HK-2 (cell line): ENCODE results near the gene EXOC3L2.

Experiments used
- DNase-seq: peaks from one replicate; pipeline ENCODE4 v3.0.0-alpha.2; 2018; ENCODE audit not compliant: unreplicated experiment

Gene EXOC3L2

DNA sequence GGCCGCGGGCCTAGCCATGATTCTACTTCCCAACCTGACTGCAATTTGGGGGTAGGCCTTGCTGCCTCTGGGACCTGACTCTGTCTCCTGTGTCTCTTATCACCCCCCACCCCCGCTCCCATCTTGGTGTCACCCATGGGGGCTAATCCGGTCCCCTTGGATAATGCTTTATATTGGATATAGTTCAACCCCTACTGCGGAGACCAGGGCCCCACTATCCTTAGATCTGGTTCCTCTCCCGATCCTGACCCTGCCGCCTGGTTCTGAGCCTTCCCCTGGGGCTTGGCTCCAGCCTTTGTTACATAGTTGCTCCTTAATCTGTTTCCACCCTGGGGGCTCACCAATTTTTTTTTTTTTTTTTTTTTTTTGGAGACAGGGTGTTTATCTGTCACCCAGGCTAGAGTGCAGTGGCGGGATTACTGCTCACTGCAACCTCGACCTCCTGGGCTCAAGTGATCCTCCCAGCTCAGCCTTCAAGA, 65.3 kb downstream of the EXOC3L2 start:
- DNase-seq: no peak

DNA sequence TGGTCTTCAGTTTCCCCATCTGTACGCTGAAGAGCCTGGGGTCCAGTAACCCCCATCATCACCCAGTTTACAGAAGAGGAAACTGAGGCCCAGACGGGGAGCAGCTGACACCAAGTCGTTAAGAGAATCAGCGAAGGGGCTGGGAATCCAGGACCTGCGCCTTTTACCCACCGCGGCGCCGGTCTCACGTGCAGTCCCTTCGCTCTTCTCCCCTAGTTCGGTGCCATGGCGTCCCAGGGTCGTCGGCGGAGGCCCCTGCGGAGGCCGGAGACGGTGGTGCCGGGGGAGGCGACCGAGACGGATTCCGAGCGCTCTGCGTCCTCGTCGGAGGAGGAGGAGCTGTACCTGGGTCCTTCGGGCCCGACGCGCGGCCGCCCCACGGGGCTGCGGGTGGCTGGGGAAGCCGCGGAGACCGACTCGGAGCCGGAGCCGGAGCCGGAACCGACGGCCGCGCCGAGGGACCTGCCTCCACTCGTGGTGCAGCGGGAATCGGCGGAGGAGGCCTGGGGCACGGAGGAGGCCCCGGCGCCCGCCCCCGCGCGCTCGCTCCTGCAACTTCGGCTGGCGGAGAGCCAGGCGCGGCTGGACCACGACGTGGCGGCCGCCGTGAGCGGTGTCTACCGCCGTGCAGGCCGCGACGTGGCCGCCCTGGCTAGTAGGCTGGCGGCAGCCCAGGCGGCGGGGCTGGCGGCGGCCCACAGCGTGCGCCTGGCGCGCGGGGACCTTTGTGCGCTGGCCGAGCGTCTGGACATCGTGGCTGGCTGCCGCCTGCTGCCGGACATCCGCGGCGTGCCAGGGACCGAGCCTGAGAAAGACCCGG, 65.9 kb downstream of the EXOC3L2 start:
- DNase-seq: peak; percentile 58

GRCh38 chr19:45178262-45179071, 66.7 kb downstream of the EXOC3L2 start, which contains the start of gene BLOC1S3:
TSS of gene BLOC1S3 (plus strand) at chr19:45178784. CDS start at chr19:45179297, 513 bp downstream.
- peak; percentile 100 for DNase-seq

DNA sequence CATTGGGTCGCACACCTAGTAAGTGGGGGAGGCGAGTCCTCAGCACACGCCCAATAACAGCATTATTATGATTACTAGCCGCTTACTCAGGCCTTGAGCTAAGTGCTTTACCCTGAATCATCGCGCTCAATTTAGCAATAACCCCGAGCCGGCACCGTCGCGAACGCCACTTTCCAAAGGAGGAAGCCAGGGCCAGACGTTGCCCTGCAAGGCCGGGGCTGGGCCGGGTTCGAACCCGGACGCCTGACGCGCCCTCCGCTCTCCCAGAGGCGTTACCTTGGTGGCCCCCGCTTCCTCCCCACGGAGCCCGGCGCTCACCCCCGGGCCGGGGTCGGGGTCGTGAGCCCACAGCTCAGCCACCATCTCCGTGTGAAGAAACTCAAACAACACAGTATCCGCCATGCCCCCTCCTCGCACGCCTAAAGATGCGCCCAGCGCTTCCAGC, 67.4 kb downstream of the EXOC3L2 start, which contains the start of gene TRAPPC6A:
Gene TRAPPC6A, minus strand, starts transcription at position 421 of the 445 bp plus-strand sequence. Its CDS starts 19 bp downstream, at position 402.
- peak; percentile 83 for DNase-seq

DNA sequence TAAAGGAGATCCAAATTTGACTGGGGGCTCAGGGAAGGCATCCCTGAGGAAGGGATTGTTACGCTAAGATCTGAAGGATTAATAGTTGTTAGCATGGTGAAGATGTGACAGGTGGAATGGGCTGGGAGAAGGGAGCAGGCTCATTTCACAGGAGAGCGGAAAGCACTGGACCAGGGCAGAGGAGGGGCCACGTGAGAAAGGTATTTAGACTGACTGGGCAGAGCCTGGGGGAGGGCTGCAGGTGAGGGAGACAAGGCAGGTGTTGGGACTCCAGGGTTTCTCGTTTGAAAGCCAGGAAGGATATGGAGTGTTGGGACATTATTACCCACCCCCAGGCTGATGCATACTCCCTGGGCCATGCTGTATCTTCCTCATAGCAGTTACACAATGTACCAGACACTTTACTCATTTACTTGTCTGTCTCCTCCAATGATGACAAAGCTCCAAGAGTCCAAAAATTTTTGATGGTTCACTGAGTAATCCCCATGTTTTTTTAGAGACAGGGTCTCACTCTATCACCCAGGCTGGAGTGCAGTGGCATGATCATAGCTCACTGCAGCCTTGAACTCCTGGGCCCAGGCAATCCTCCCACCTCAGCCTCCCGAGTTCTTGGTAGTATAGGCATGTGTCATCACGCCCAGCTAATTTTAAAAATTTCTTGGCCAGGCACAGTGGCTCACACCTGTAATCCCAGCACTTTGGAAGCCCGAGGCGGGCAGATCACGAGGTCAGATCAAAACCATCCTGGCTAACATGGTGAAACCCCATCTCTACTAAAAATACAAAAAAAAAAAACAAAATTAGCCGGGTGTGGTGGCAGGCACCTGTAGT, 69.5 kb downstream of the EXOC3L2 start:
- DNase-seq: no peak

GRCh38 chr19:45173816-45174215, 71.4 kb downstream of the EXOC3L2 start:
- peak; percentile 83 for DNase-seq

DNA sequence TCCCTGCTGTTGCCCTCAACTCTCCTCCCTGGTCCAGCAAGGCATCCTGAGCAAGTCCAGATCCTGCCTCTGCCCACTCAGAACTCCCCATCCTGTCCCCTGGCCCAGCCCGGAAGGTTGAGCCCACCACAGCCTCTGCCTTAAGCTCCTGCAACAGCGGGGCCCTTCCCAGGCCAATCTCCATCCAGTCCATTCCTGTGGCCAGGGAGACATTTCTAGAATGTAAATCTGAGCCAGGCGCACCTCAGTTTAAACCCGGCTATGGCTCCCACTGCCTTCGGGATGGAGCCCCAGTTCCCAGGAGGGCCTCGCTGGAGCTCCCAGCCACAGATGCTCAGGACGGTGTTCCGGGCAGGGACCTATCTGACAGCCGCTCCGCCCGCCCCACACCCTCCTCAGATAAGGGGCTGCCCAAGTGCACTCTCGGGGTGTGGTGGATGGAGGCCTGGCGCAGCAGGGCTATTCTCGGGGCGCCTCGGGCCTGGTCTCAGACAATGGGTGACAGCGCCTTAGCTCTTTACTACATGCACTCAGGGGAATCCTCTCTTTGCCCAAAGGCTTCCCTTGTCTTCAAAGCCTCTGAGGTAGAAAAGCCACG, 72.5 kb downstream of the EXOC3L2 start:
- DNase-seq: no peak

DNA sequence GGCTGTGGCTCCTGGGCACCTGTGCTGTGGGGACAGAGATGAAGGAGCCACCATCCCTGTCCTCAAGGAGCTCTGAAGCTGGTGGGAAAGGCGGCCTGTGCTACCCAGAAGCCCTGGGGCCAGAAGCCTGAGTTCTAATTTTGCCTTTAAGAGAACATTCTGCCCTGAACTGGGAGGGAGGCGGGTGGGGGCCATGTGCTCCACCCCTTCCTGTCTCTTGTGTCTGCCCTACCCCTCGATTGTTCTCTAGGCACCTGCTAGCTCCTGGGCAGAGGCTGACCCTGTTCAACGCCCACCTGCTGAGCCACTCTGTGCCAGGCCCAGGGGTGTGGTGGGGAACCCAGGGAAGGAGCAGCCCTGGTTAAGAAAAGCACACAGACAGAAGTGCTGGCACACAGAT, 73.0 kb downstream of the EXOC3L2 start:
- no peak for DNase-seq

DNA sequence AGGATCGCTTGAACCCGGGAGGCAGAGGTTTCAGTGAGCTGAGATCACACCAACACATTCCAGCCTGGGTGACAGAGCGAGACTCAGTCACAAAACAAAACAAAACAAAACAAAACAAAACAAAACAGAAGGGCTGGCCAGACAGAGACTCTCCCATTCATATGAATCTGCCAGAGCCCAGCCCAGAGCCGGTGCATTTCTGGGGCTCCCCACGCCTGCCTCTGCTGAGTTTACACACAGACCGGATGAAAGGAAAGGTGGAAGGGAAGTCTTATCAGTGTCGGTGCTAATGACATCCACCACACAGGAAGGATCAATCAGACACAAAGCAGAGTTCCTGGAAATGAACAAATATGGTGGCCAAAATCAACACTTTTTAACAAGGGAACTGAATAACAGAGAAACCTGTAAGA, 74.0 kb downstream of the EXOC3L2 start:
- no peak for DNase-seq

DNA sequence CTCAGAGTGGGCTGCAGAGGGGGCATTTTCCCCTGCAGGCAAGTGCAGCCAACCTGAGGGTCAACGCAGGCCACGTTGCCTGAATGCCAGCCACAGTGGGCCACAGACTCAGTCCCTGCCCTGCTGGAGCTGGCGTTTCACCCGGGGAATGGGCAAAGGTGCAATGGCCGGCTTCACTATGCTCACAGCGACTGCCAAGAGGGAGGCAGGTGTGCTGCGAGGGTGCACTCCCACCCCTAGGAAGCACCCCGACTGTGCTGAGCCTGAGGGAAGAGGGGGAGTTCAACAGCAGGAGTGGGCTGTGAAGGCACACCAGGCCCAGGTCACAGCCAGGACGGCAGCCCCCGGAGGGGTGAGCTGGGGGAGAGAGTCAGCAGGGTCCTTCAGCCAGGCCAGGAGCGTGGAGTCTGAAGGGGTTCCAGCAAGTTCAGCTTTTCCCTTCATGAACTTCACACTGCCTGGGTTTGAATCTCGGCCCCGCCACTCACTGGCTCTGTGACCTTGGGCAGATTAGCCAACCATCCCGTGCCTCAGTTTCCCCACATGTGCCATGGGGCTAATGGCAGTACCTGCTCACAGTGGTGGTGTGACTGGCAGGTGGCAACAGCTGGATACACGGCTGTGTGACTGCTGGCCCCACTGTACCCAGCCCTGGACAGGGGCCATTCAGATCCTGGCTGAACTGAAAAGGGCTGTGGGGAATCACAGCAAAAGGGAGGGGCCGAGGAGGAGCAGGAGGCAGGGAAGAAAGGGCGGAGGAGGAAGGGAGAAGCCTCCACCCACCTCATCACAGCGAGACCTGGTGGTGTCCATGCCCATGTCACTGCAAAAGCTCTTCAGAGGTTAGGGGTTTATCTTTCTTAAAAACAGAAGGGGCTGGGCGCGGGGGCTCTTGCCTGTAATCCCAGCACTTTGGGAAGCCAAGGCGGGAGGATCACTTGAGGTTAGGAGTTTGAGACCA, 74.8 kb downstream of the EXOC3L2 start:
- no peak for DNase-seq

GRCh38 chr19:45169602-45170001, 75.6 kb downstream of the EXOC3L2 start:
- DNase-seq: no peak

DNA sequence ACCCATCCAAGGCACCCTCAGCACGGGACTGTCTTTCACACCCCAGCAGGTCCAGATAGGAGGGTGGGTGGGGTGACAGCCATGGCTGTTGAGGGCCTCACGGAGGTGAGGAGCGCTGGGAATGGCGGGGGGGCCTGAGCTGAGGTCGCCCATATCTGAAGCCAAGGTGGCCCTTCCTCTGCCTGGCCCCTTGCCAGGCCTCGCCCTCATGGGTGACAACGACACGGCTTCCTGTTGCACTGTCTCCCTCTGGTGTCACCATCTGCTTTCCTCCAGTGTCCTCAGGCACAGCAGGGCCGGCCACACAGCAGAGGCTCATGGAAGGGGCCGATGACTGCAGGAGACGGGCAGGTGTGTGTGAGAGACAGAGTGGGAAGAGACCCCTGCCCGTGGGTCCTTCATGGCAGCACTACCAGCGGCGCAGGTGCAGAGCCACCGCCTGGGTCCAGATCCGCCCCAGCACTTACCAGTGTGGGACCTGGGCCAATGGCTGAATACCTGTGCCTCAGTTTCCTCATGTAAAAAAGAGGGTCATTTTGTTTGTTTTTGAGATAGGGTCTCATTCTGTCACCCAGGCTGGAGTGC, 76.3 kb downstream of the EXOC3L2 start:
- DNase-seq: no peak

DNA sequence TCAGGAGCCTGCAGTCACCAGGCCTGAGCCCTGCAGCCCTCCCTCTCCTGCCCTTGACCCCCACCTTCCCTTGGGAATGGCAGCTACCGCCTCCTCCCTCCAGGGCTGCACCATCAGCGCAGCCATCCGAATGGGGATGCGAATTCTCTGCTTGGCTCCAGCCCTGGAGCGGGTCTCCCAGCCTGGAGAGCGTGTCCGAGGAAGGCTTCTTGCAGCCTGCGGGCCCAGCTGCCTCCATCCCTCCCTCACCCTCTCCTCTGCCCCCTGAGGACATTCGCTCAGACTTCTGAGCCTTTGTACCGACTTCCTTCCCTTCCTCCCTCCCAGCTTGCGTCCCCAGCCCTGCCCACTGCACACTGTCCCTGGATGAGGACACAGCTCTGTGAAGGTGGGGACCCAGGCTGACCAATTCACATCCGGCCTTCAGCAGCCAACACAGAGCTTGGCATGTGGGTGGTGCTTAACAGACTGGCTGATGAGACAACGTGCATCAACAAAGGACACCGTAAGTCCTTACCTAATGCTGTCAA, 78.4 kb downstream of the EXOC3L2 start:
- DNase-seq: no peak

DNA sequence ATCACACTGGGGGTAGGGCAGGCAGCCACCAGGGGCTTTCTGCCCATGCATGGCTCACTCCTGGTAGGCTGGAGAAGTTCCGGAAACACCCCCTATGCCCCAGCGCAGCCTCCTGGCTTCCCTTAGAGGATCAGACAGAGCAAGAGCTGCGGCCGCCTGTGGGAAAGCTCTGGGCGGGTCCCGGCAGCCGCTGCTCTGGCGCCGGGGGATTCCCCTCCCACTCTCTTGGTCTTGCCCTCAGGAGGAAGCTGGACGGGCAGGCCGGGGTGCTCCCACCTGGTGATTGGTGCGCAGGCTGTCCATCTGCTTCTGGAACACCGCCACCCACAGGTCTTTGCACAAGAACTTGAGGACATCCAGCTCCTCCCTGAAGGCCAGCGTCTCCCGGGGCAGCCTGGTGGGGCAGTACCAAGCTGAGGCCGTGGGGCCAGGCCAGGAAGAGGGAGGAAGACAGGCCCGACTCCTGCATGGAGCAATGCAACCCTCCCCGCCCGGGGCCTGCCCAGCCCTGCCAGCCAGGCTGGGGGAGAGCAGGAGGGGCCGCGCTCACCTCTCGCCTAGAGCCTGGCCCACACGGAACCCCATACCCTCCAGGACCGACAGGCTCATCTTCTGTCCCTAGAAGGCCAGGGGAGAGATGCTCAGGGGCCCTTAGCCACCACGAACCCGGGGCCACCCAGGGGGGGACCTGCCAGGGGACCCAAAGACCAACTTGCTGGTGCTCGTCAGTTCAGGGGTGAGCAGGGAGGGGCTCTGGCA, 80.5 kb downstream of the EXOC3L2 start:
- DNase-seq: peak; percentile 95

DNA sequence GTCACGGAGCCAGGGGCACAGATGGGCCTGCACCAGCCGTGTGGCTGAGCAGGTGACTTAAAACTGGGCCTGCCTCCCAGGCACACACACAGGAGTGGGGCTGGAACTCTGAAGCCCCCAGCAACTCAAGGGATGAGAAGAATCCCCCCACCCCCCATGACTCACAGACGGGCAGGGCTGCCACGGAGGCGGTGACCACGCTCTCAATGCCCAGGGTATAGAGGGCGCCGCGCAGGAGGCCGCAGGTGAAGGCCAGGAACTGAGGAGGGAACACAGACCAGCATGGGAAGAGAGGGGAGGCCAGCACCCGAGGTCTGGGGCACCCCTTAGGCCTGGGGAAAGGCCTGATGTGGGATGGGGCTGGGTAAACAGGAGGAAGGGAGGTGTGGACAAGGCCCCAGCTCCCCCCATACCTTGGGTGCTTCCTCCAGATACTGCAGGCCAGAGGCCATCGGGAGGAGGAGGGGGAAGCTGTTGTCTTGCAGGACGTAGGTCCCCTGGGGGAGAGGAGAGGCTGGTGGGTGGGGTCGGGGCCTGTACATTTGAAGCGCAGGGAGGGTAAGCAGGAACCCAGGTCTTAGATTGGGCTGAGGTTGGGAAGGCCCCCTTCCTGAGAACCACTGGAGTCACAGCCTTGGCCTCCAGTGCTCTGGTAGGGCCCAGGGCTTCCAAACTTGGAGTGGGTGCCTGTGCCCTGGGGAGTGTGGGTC, 81.3 kb downstream of the EXOC3L2 start:
- DNase-seq: no peak

- DNase-seq: no peak
Observed at GRCh38 chr19:45163156-45163555, 82.1 kb downstream of the EXOC3L2 start.

DNA sequence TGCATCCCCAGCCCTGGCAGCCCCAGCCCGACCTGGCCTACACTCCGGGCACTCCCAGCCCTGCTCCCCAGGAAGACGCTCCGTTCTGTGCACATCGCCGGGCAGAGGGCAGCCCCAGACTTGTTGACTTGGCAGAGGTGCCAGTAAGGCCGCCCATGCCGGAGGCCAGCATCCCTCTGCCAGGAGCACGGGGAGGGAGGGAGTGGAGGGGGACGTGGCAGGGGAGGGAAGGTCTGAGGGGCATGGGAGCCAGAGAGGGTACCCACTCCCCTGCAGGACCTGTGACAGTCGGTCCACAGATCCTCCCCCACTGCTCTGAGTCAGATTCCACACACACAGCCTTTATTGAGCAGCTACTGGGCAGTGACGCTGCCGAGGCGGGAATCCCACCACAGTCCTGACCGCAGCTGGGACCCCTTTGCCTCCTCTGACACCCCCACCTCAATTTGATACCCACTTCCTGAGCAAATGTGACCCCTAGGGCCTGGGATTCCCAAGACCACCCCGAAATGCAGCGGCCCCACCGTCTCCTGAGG, 82.5 kb downstream of the EXOC3L2 start:
- no peak for DNase-seq
